GM23338 (cell line): Measurements from ENCODE around the gene SLC6A18. TPM values are rescaled to one million over a fixed set of nuclear protein-coding genes. Genes with fewer than 3 reads are reported as not detected.

ENCODE experiments used
- ATAC-seq: fragments of 200-7000 bp; cut with Tn5 transposase; 3 replicates; pipeline ENCODE4 v1.9.1; 2020
- DNase-seq: peaks from one replicate; pipeline ENCODE4 v3.0.0-alpha.2; 2015; ENCODE audit warnings: low spot score
- H2AFZ ChIP-seq: fragments of 200-600 bp; sonication (generic); 2 replicates; pipeline ENCODE4 v1.8.0; 2016; ENCODE audit warnings: antibody characterized with exemption, mild to moderate bottlenecking, moderate library complexity
- H3F3A ChIP-seq: fragments of 200-600 bp; sonication (generic); replicated peaks from 2 replicates; pipeline ENCODE4 v1.8.0; 2017; ENCODE audit warnings: antibody characterized with exemption, mixed run types, low read depth
- H3K27ac ChIP-seq: fragments of 200-600 bp; sonication (generic); 2 replicates; pipeline ENCODE4 v1.6.1; 2016; ENCODE audit warnings: low read depth
- H3K27me3 ChIP-seq: fragments of 200-600 bp; sonication (generic); 2 replicates; pipeline ENCODE4 v1.8.0; 2016; ENCODE audit warnings: mild to moderate bottlenecking, mixed run types, moderate library complexity; ENCODE audit not compliant: insufficient read depth
- H3K36me3 ChIP-seq: fragments of 200-600 bp; sonication (generic); 2 replicates; pipeline ENCODE4 v1.8.0; 2016; ENCODE audit warnings: mild to moderate bottlenecking; ENCODE audit not compliant: insufficient read depth
- H3K4me1 ChIP-seq: fragments of 200-600 bp; sonication (generic); 2 replicates; pipeline ENCODE4 v1.8.0; 2016; ENCODE audit warnings: mild to moderate bottlenecking, moderate library complexity; ENCODE audit not compliant: insufficient read depth
- H3K4me2 ChIP-seq: fragments of 200-600 bp; sonication (generic); 2 replicates; pipeline ENCODE4 v1.7.1; 2017; ENCODE audit warnings: mixed run types
- H3K4me3 ChIP-seq: fragments of 200-600 bp; sonication (generic); 2 replicates; pipeline ENCODE4 v1.6.1; 2016; ENCODE audit warnings: mixed run types
- H3K79me2 ChIP-seq: fragments of 200-600 bp; sonication (generic); replicated peaks from 2 replicates; pipeline ENCODE4 v1.8.0; 2017; ENCODE audit warnings: mild to moderate bottlenecking; ENCODE audit not compliant: insufficient read depth
- H3K9me2 ChIP-seq: fragments of 200-600 bp; sonication (generic); 2 replicates; pipeline ENCODE4 v1.8.0; 2017; ENCODE audit not compliant: insufficient read depth
- H4K20me1 ChIP-seq: fragments of 200-600 bp; sonication (generic); replicated peaks from 2 replicates; pipeline ENCODE4 v1.8.0; 2017; ENCODE audit warnings: mild to moderate bottlenecking; ENCODE audit not compliant: insufficient read depth
- H3K27ac Mint-ChIP-seq: 2 replicates; pipeline ENCODE4 v1.8.0; 2020; ENCODE audit warnings: inconsistent platforms, mild to moderate bottlenecking, moderate library complexity, mixed read lengths
- H3K27me3 Mint-ChIP-seq: 3 replicates; pipeline ENCODE4 v1.8.0; 2022; ENCODE audit warnings: low read depth, mild to moderate bottlenecking, moderate library complexity, mixed read lengths, inconsistent platforms; ENCODE audit not compliant: insufficient read depth, poor library complexity
- H3K36me3 Mint-ChIP-seq: 3 replicates; pipeline ENCODE4 v1.8.0; 2021; ENCODE audit warnings: low read depth, mild to moderate bottlenecking, inconsistent platforms, moderate library complexity, mixed read lengths
- H3K4me1 Mint-ChIP-seq: 3 replicates; pipeline ENCODE4 v1.8.0; 2020; ENCODE audit warnings: mild to moderate bottlenecking, inconsistent platforms, mixed read lengths
- H3K4me3 Mint-ChIP-seq: 3 replicates; pipeline ENCODE4 v1.8.0; 2021; ENCODE audit warnings: moderate library complexity, mild to moderate bottlenecking, inconsistent platforms, mixed read lengths
- H3K9me3 Mint-ChIP-seq: 3 replicates; pipeline ENCODE4 v1.8.0; 2020; ENCODE audit warnings: moderate library complexity, mild to moderate bottlenecking, inconsistent platforms, mixed read lengths
- CREB1 ChIP-seq: fragments of 250-450 bp; sonication (Bioruptor Pico); IDR thresholded peaks from 2 replicates; pipeline ENCODE4 v1.5.0; 2020; ENCODE audit warnings: low read depth, mild to moderate bottlenecking, moderate library complexity
- CTCF ChIP-seq, 2 experiments: fragments of 200-600 bp in 1 of 2; sonication (generic) in 1 of 2; conservative IDR thresholded peaks; 2 replicates each; pipeline versions ENCODE4 v1.5.1 to v1.6.1; 2016 to 2017; ENCODE audit warnings: antibody characterized with exemption in 2 of 2, low read depth in 2 of 2, mild to moderate bottlenecking in 2 of 2, moderate library complexity in 1 of 2
- ETS1 ChIP-seq: IDR thresholded peaks from 2 replicates; pipeline ENCODE4 v1.6.1; 2016; ENCODE audit warnings: antibody characterized with exemption
- EZH2 ChIP-seq: fragments of 200-600 bp; sonication (generic); IDR thresholded peaks from one replicate; pipeline ENCODE4 v1.8.0; 2017; ENCODE audit warnings: antibody characterized with exemption, mild to moderate bottlenecking, low read depth; ENCODE audit not compliant: unreplicated experiment
- EZH2phosphoT487 ChIP-seq: fragments of 200-600 bp; sonication (generic); IDR thresholded peaks from one replicate; pipeline ENCODE4 v1.8.1; 2018; ENCODE audit warnings: antibody characterized with exemption; ENCODE audit not compliant: unreplicated experiment
- JUNB ChIP-seq: IDR thresholded peaks from one replicate; pipeline ENCODE4 v1.6.1; 2016; ENCODE audit warnings: antibody characterized with exemption; ENCODE audit not compliant: unreplicated experiment
- NANOG ChIP-seq: IDR thresholded peaks from 2 replicates; pipeline ENCODE4 v1.6.1; 2016; ENCODE audit warnings: antibody characterized with exemption, borderline replicate concordance
- POLR2AphosphoS5 ChIP-seq: IDR thresholded peaks from 2 replicates; pipeline ENCODE4 v1.6.1; 2016; ENCODE audit warnings: antibody characterized with exemption, low read depth
- REST ChIP-seq: IDR thresholded peaks from one replicate; pipeline ENCODE4 v1.6.1; 2018; ENCODE audit warnings: antibody characterized with exemption; ENCODE audit not compliant: unreplicated experiment
- STAT1 ChIP-seq: IDR thresholded peaks from one replicate; pipeline ENCODE4 v1.6.1; 2016; ENCODE audit warnings: antibody characterized with exemption; ENCODE audit not compliant: unreplicated experiment
- ZNF114 ChIP-seq: fragments of 250-450 bp; sonication (Bioruptor Pico); IDR thresholded peaks from 2 replicates; pipeline ENCODE4 v1.5.0; 2020; ENCODE audit warnings: mild to moderate bottlenecking, moderate library complexity
- ZNF331 ChIP-seq: fragments of 250-450 bp; sonication (Bioruptor Pico); IDR thresholded peaks from 2 replicates; pipeline ENCODE4 v1.5.0; 2020; ENCODE audit warnings: low read depth, mild to moderate bottlenecking, moderate library complexity
- polyA plus RNA-seq: library from polyadenylated mRNA; unstranded; fragments of >200 nt; fragmentation: Nextera tagmentation; extraction: Ambion mirVana; gene quantifications from 2 replicates; pipeline ENCODE4 v1.2.1, GENCODE V29; 2016
- total RNA-seq: library from RNA; depleted of rRNA; stranded (reverse); fragments of >200 nt; shearing (Covaris generic); gene quantifications from 2 replicates; pipeline ENCODE4 v1.2.3, GENCODE V29; 2014

The SLC6A18 gene
- total and polyA plus RNA-seq, 2 experiments from 2014 or later = not detected

- no peak for TF ChIP-seq REST
- TF ChIP-seq EZH2phosphoT487 = no peak
- no peak for TF ChIP-seq STAT1
- TF ChIP-seq CREB1 = no peak
- TF ChIP-seq NANOG = no peak
- no peak for TF ChIP-seq POLR2AphosphoS5
- no peak for TF ChIP-seq CTCF (conservative IDR thresholded peaks at IDR 0.05; ENCODE audit: low read depth in 2 of 2)
- no peak for TF ChIP-seq ETS1
- no peak for TF ChIP-seq JUNB
- no peak for TF ChIP-seq ZNF331 (CRISPR knock-in tag)
- TF ChIP-seq ZNF114 = no peak
- no peak for TF ChIP-seq EZH2
Observed at GRCh38 chr5:1256776-1257175, 31.6 kb downstream of the SLC6A18 start (continued).

GRCh38 chr5:1257363-1257762 lies 32.2 kb downstream of the SLC6A18 start:
- DNase-seq (no peak), ATAC-seq (no peak; the same call in 2 of the 3 replicates)
- Histone ChIP-seq H3K27me3 (no peaks in the 10 kb centered on the region), H3F3A (no peaks in the 10 kb centered on the region), H3K79me2 (no peaks in the 10 kb centered on the region), H4K20me1 (no peaks in the 10 kb centered on the region), H2AFZ (no peak overlapping the region), H3K4me3 (no peak overlapping the region), H3K9me2 (no peaks in the 10 kb centered on the region), H3K4me1 (no peaks in the 10 kb centered on the region), H3K4me2 (no peak overlapping the region), H3K36me3 (peaks cover 5% of the 10 kb centered on the region; the same call in 1 of the 2 replicates), H3K27ac (no peak overlapping the region)
- Mint-ChIP-seq H3K9me3 (peaks cover 8% of the 10 kb centered on the region; the same call in 2 of the 3 replicates), H3K4me1 (no peaks in the 10 kb centered on the region; the same call in 2 of the 3 replicates), H3K36me3 (peaks cover 32% of the 10 kb centered on the region), H3K27ac (no peak overlapping the region), H3K4me3 (no peak overlapping the region), H3K27me3 (peaks cover 9% of the 10 kb centered on the region)
- TF ChIP-seq EZH2phosphoT487 (no peak), CTCF (conservative IDR thresholded peaks at IDR 0.05; ENCODE audit: low read depth in 2 of 2) (no peak), JUNB (no peak), POLR2AphosphoS5 (no peak), CREB1 (no peak), EZH2 (no peak), ETS1 (no peak)
